Heart left ventricle (tissue), 13 donors: ENCODE data around the gene NKAPL.

ENCODE experiments used
- CTCF ChIP-seq, 12 donors: fragments of 200-600 bp; sonication (generic) in 4 of 12; IDR thresholded peaks; one replicate each; pipeline versions ENCODE4 v1.5.0 to v1.8.0; 2018 to 2022; ENCODE audit warnings: antibody characterized with exemption in 12 of 12, mild to moderate bottlenecking in 5 of 12
- POLR2A ChIP-seq, 2 donors: fragments of 450-650 bp; IDR thresholded peaks; one replicate each; pipeline ENCODE4 v1.6.1; 2017; ENCODE audit warnings: antibody characterized with exemption in 2 of 2, mild to moderate bottlenecking in 2 of 2, moderate library complexity in 2 of 2
- donor health status: ischemic (EF 13 %, LVEDD 7.1; RV severe dilation, severe dysfunction).
- donor health status: DM: no; HTN: yes; CAD: no.
- donor health status: DM: no; HTN: no; CAD: no.
- donor health status: ischemic (EF 25% LVEDD 6.9; RV normal size, moderate dysfunction).
- donor health status: ischemic (EF 25% LVEDD 5.7; RV mildly dilated, moderate dysfunction).
- donor health status: ischemic (EF 35%, LVEDD 5.7; RV mildly dilated, moderate dysfunction).
- donor health status: nonischemic (EF 11% LVEDD 7.7; RV severe dilation, severe dysfunction).
- donor health status: DM: yes; HTN: yes; CAD: no.
- donor health status: PGD.
- donor health status: ischemic (EF 29% LVEDD 5.4; RV normal size, mild dysfunction).
- donor health status: nonischemic (EF 23%, LVEDD 6.1; RV moderate dilation, normal function).

- TF ChIP-seq CTCF (IDR thresholded peaks at IDR 0.05) (no peak), POLR2A (IDR thresholded peaks at IDR 0.05) (no peak)
These were observed 23.8 kb downstream of the NKAPL start for GRCh38 chr6:28282926-28283325.
